Spinal cord (tissue), 10 donors: ENCODE measurements around the gene NPLOC4. TPM values are rescaled to one million over a fixed set of nuclear protein-coding genes. Genes with fewer than 3 reads are reported as not detected.
"Not testable (repeated sequence)": the region's sequence is repeated elsewhere in the genome, so short reads cannot be mapped to it uniquely, and the experiment has no call there.

ENCODE experiments used
- DNase-seq, 6 donors: peaks; one replicate each; pipeline versions ENCODE4 v3.0.0 to v3.0.0-alpha.2; 2013 to 2015; ENCODE audit warnings: low spot score in 6 of 6, low read depth in 4 of 6
- H3K27ac ChIP-seq: one replicate; pipeline ENCODE4 v1.5.1; 2013; ENCODE audit warnings: low read depth, low read length, control low read depth
- H3K27me3 ChIP-seq: one replicate; pipeline ENCODE4 v1.6.1; 2013; ENCODE audit warnings: low read length; ENCODE audit not compliant: control insufficient read depth, insufficient read depth
- H3K36me3 ChIP-seq: one replicate; pipeline ENCODE4 v1.6.1; 2013; ENCODE audit warnings: low read length; ENCODE audit not compliant: control insufficient read depth, insufficient read depth
- H3K4me1 ChIP-seq: one replicate; pipeline ENCODE4 v1.6.1; 2013; ENCODE audit warnings: low read length; ENCODE audit not compliant: control insufficient read depth, insufficient read depth
- H3K4me3 ChIP-seq: one replicate; pipeline ENCODE4 v1.5.1; 2013; ENCODE audit warnings: low read depth, low read length, control low read depth
- H3K9me3 ChIP-seq: one replicate; pipeline ENCODE4 v1.6.1; 2013; ENCODE audit warnings: low read length; ENCODE audit not compliant: control insufficient read depth, insufficient read depth
- WGBS: methylation state at CpG from one replicate; pipeline ENCODE4 v1.1.5; 2013; ENCODE audit warnings: missing lambda C conversion rate; ENCODE audit not compliant: insufficient coverage; 5-methylcytosine and 5-hydroxymethylcytosine counted together
- polyA plus RNA-seq, 2 donors: library from polyadenylated mRNA; unstranded; fragments of 120-200 nt; gene quantifications; one replicate each; pipeline ENCODE4 v1.2.1, GENCODE V29; 2013; ENCODE audit not compliant: insufficient read length in 2 of 2
- total RNA-seq, 2 donors: library from RNA; depleted of rRNA in 1 of 2; stranded (reverse); fragments of 120-200 nt in 1 of 2; fragments of >200 nt in 1 of 2; gene quantifications; one replicate each; pipeline versions ENCODE4 v1.2.3 to v1.2.4, GENCODE V29; 2013 to 2014
- donor health status: healthy.

The NPLOC4 gene
- total and polyA plus RNA-seq, 4 donors, result 38.8 to 60.6 (median 43.1) TPM

DNA sequence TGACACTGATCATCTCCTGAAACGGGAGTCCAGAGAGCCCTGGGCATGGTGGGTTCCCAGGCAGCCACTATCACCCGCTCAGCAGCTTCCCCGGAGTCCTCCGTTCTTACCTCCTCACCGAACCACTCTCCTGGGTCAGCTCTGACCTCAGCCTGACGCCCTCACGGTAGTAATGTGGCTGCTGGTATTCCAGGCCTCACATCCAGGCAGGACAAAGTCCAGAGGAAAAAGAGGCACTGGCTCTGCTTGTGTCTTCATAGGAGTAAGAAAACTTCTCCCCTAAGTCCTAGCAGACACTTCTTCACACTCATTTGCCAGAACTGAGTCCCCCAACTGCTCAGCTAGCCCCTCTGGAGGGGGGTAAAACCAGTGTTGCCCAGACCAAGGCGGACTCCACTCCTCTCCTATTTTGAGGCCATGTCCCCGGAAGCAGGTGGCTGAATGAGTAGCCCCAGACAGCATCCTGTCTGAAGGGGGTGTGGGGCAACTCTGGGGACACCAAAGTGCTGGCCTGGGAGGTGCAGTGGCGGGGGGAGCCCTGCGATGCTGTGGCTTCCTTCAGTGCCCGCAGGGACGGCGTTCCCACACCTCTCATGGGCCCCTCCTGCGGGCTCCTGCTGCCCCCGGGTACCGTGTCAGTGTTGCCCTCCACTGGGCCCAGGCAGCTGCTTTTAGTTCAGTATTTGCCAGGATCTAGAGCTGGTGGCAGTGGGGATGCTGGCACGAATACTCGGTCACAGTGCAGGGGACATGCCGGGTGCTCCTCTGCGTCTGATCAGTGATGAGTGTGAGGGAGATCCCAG is 103.4 kb downstream of the NPLOC4 start:
- WGBS, result 68% methylated on average over 20 of the region's 21 CpGs
- peaks cover 19% of the 10 kb centered on the region for H3K27me3 ChIP-seq

DNA sequence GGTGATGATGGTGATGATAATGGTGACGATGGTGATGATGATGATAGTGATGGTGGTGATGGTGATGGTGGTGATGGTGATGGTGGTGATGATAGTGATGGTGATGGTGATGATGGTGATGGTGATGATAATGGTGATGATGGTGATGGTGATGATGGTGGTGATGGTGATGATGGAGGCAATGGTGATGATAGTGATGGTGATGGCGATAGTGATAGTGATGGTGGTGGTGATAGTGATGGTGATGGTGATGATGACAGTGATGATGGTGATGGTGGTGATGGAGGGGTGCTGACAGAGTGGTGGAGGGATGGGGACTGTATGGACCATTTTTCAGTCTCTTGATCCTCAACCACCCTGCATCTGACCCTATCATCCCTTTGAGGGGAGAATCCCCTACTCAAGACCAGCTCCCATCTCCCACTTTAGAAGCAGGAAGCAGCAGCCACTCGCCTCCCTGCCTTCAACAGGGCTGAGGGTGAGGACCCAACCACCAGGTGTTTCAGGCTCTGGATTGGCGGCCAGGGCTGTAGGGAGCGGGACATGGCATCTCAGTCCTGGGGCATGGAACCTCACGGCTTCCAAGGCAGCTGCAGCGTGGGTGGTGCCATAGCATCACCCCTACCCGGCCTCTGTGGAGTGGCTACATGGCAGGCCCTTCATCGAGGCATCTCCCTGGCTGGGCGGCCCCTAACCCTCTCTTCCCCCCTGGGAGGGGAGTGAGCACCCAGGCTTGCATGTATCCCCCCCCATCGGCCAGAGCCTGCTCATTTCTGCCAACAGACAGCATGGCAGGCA is 104.2 kb downstream of the NPLOC4 start:
- 93% methylated on average over 10 of the region's 11 CpGs for WGBS
- peaks cover 21% of the 10 kb centered on the region for H3K27me3 ChIP-seq
- peaks cover 21% of the 10 kb centered on the region for H3K4me1 ChIP-seq
- no peak for DNase-seq
- H3K36me3 ChIP-seq, result peaks cover 13% of the 10 kb centered on the region
- H3K27ac ChIP-seq, result no peak overlapping the region
- H3K4me3 ChIP-seq, result no peak overlapping the region
- H3K9me3 ChIP-seq, result no peaks in the 10 kb centered on the region

More for the DNA sequence above, 103.4 kb downstream of the NPLOC4 start:
- peaks cover 22% of the 10 kb centered on the region for H3K36me3 ChIP-seq
- H3K9me3 ChIP-seq, result no peaks in the 10 kb centered on the region
- H3K27ac ChIP-seq, result no peak overlapping the region
- no peak for DNase-seq
- H3K4me3 ChIP-seq, result no peak overlapping the region
- H3K4me1 ChIP-seq, result peaks cover 25% of the 10 kb centered on the region

- H3K27ac ChIP-seq, H3K4me3 ChIP-seq, H3K9me3 ChIP-seq, H3K36me3 ChIP-seq, DNase-seq: not testable (repeated sequence)
- WGBS, result 97% methylated on average over 3 of the region's 3 CpGs
- Histone ChIP-seq H3K27me3 (peaks cover 18% of the 10 kb centered on the region), H3K4me1 (peaks cover 16% of the 10 kb centered on the region)
Measured at GRCh38 chr17:81531998-81532404, 104.9 kb downstream of the NPLOC4 start.

- H3K4me3 ChIP-seq, H3K36me3 ChIP-seq, H3K4me1 ChIP-seq, DNase-seq, H3K9me3 ChIP-seq, H3K27ac ChIP-seq: not testable (repeated sequence)
- peaks cover 15% of the 10 kb centered on the region for H3K27me3 ChIP-seq
- WGBS, result 79% methylated on average over 6 of the region's 6 CpGs
Measured at GRCh38 chr17:81531013-81531412, 105.9 kb downstream of the NPLOC4 start.

- WGBS, result 92% methylated on average over 5 of the region's 6 CpGs
- H3K27me3 ChIP-seq, result peaks cover 16% of the 10 kb centered on the region
Measured at GRCh38 chr17:81529437-81529803, 107.5 kb downstream of the NPLOC4 start.

DNA sequence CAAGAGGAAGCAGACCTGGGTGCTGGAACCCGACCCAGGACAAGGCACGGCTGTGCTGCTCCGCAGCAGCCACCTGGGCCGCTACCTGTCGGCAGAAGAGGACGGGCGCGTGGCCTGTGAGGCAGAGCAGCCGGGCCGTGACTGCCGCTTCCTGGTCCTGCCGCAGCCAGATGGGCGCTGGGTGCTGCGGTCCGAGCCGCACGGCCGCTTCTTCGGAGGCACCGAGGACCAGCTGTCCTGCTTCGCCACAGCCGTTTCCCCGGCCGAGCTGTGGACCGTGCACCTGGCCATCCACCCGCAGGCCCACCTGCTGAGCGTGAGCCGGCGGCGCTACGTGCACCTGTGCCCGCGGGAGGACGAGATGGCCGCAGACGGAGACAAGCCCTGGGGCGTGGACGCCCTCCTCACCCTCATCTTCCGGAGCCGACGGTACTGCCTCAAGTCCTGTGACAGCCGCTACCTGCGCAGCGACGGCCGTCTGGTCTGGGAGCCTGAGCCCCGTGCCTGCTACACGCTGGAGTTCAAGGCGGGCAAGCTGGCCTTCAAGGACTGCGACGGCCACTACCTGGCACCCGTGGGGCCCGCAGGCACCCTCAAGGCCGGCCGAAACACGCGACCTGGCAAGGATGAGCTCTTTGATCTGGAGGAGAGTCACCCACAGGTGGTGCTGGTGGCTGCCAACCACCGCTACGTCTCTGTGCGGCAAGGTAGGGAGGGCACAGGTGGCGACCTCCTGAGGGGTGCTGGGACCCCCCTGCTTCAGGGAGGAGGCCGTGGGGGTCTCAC is 108.1 kb downstream of the NPLOC4 start:
- Histone ChIP-seq H3K27ac (no peak overlapping the region), H3K27me3 (peaks cover 16% of the 10 kb centered on the region), H3K9me3 (no peaks in the 10 kb centered on the region), H3K36me3 (peaks cover 6% of the 10 kb centered on the region), H3K4me1 (peaks cover 22% of the 10 kb centered on the region), H3K4me3 (no peak overlapping the region)
- DNase-seq, result no peak
- 89% methylated on average over 57 of the region's 62 CpGs for WGBS

More at GRCh38 chr17:81529437-81529803, 107.5 kb downstream of the NPLOC4 start:
- Histone ChIP-seq H3K27ac (no peak overlapping the region), H3K36me3 (peaks cover 6% of the 10 kb centered on the region), H3K9me3 (no peaks in the 10 kb centered on the region), H3K4me1 (peaks cover 17% of the 10 kb centered on the region), H3K4me3 (no peak overlapping the region)
- no peak for DNase-seq

DNA sequence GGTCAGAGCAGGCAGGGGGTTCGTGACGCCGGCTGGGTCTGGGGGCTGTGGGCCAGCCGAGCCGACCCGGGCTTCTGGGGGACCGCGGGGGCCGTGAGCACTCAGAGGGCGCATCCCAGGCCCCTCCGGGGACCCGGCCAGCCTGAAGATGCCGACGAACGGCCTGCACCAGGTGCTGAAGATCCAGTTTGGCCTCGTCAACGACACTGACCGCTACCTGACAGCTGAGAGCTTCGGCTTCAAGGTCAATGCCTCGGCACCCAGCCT is 108.6 kb downstream of the NPLOC4 start:
- 58% methylated on average over 20 of the region's 20 CpGs for WGBS
- peaks cover 28% of the 10 kb centered on the region for H3K4me1 ChIP-seq
- no peak for DNase-seq
- peaks cover 16% of the 10 kb centered on the region for H3K27me3 ChIP-seq
- no peak overlapping the region for H3K4me3 ChIP-seq
- peaks cover 6% of the 10 kb centered on the region for H3K36me3 ChIP-seq
- no peaks in the 10 kb centered on the region for H3K9me3 ChIP-seq
- no peak overlapping the region for H3K27ac ChIP-seq

DNA sequence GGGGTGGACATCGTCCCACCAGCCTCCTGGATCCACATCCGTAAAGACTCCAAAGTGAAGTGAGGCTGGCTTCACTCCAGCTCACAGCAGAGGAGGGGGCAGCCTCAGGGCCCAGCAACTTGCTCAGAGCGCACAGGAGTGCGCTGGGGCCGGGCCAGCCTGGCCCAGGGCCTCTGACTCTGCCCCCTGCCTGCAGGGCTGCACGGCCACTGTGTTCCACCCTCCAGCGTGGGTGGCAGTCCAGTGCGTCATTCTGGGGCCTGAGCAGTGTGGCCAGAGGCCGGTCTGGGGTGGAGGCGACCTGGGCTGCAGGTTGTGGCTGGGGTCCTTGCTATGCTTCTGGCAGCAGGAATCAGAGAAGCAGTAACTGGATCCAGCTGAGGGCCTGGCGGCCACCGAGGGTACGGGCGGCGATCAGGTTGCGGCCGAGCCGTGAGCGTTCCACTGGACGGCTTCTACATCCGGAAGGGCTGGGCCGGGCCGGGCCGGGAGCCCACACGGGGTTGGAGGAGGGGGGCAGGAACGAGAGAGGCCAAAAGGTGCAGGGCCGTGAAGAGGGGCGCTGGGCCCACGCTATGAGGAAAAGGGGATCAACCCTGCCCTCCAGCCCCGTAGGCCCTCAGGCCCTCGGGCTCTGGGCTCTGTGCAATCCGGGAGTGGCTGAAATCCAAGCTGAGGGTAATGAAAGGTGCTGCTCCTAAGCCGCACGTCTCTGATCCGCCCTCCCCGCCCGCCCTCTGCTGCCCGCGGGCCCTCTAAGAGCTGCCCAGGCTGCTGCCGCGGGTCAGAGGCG is 109.1 kb downstream of the NPLOC4 start, which contains the start of gene FSCN2:
TSS of gene FSCN2 (plus strand) at position 787 of the 793 bp plus-strand sequence. CDS start 155 bp downstream, outside the sequence.
- peaks cover 16% of the 10 kb centered on the region for H3K27me3 ChIP-seq
- H3K36me3 ChIP-seq, result peaks cover 6% of the 10 kb centered on the region
- H3K9me3 ChIP-seq, result no peaks in the 10 kb centered on the region
- DNase-seq, result no peak
- H3K4me3 ChIP-seq, result no peak within 1 kb of the TSS
- WGBS, result 34% methylated on average over 41 of the region's 42 CpGs
- no peak within 1 kb of the TSS for H3K27ac ChIP-seq
- peaks cover 33% of the 10 kb centered on the region for H3K4me1 ChIP-seq
